Midbrain (tissue), 1 donor: Measurements from ENCODE around the gene CRYAA.
A peak's percentile ranks its signal among the peaks of the same experiment; 100 is the strongest.
"Not testable (repeated sequence)": the region's sequence is repeated elsewhere in the genome, so short reads cannot be mapped to it uniquely, and the experiment has no call there.

Experiments
- DNase-seq: peaks from one replicate; lab custom pipeline; 2025; lab: John Stamatoyannopoulos, UW

Gene CRYAA

GRCh38 chr21:43177043-43177906 is 8.5 kb downstream of the CRYAA start:
- DNase-seq: not testable (repeated sequence)

DNA sequence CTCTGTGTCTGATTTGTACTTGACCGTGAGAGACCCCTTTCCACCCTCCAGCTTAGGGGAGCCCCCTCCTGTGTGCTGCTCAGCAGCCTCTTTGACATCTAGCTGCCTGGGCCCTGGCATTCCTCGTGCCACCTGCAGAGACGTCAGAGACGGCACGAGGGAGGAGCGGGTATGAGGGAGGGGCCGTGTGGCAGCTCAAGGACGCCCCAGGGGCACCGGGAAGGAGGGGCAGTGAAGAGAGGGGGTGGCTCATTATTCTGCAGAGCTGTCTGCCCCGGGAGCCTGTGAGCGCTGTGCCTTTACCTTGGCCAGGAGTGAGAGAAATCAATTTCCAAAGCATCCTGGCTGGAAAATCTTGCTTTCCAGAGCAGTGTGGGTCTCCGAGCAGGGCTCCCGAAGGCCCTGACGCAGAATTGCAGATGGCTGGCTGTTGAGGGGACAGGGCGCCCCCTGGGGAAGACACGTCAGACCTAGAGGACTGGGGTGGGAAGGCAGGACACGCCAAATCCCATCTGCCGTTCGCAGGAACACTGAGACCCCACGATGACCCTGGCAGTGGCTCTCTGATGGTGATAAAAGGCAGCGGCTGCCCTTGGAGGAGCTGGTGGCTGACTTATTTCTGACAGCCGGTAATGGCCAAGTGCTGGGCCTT is 9.5 kb downstream of the CRYAA start:
- not testable (repeated sequence) for DNase-seq

- not testable (repeated sequence) for DNase-seq
These were observed 12.2 kb downstream of the CRYAA start for GRCh38 chr21:43181033-43181432.

GRCh38 chr21:43187268-43187667 is 18.5 kb downstream of the CRYAA start:
- DNase-seq: not testable (repeated sequence)

GRCh38 chr21:43187715-43188114 is 18.9 kb downstream of the CRYAA start:
- DNase-seq: no peak

GRCh38 chr21:43188181-43188580 is 19.4 kb downstream of the CRYAA start:
- DNase-seq: no peak

DNA sequence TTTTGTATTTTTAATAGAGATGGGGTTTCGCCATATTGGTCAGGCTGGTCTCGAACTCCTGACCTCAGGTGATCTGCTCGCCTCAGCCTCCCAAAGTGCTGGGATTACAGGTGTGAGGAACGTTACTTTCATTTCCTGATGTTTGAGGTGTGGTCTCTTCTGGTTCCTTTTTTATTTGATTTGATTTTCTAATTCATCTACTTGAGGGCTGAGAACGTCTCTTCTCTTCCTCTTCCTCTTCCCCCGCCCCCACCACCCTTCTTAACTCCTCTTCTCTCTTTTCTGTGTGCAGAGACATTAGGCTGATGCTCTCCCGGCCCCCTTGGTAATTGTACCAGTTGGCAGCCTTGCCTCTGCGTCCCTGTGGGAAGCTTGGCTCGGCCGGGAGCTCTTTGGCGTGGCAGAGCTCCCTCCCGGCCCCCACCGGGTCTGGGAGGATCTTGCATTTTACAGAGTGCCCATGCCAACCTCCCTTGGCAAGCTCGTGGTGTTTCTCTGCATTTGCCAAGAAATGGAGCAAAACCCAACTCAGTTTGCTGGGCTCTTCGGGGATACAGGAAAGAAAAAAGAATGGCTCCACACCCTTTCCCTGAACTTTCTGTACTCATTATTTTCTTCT is 19.9 kb downstream of the CRYAA start:
- peak; percentile 81 for DNase-seq

- DNase-seq: no peak
These were observed 21.1 kb downstream of the CRYAA start for GRCh38 chr21:43189936-43190335.

DNA sequence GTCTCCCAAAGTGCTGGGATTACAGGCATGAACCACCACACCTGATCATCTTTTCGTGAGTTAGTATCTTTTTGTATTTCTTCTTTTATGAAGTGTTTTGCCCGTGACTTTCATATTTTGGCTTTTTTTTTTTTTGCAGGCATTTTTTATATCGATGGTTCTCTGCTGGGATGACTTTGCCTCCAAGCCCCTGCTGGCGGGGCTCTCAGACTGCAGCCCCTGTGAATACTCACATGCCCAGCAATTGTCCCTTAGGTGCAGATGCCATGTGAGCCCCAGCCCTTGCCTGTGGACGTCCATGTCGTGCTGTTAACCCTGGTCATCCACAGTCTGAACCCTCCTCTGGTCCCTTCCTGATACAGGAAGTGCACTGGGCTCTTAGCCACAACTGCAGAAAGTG is 21.7 kb downstream of the CRYAA start:
- DNase-seq: no peak

- no peak for DNase-seq
These were observed 22.1 kb downstream of the CRYAA start for GRCh38 chr21:43190951-43191350.

- DNase-seq: no peak
These were observed 22.7 kb downstream of the CRYAA start for GRCh38 chr21:43191521-43191920.

GRCh38 chr21:43191971-43192370 is 23.2 kb downstream of the CRYAA start:
- DNase-seq: no peak

GRCh38 chr21:43192501-43193081 is 23.8 kb downstream of the CRYAA start:
- DNase-seq: no peak

DNA sequence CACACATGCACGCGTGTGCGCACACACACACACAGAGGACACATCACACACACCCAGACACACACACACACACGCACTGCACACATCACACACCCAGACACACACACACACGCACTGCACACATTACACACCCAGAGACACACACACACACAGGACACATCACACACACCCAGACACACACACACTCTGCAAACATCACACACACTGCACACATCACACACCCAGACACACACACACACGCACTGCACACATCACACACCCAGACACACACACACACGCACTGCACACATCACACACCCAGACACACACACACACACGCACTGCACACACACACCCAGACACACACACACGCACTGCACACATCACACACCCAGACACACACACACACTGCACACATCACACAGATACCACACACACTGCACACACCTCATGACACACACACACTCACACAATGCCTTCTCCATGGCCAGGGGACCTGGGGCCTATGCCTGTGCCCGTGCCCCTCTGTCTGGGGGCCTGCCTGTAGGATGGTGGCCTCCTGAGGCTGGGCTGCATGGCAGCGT is 24.4 kb downstream of the CRYAA start:
- no peak for DNase-seq

- DNase-seq: no peak
These were observed 25.0 kb downstream of the CRYAA start for GRCh38 chr21:43193651-43194302.

GRCh38 chr21:43194303-43195120 is 25.7 kb downstream of the CRYAA start:
- DNase-seq: no peak

- DNase-seq: no peak
These were observed 26.6 kb downstream of the CRYAA start for GRCh38 chr21:43195121-43196021.

- no peak for DNase-seq
These were observed 28.0 kb downstream of the CRYAA start for GRCh38 chr21:43196826-43197225.

DNA sequence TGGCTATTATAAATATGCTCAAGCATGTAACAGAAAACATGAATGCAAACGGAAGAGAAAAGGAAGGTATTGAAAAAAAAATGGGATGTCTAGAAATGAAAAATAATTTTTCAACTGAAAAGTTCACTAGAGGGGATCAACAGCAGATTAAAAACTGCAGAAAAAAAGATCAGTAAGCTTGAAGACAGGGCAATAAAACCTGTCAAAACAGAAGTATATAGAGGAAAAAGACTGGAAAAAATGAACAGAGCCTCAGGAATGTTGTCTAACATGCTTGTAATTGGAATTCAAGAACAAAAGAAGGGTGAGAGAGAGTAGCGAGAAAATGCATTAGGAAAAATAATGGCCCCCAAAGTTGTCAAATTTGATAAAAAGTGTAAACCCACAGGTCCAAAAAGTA is 29.6 kb downstream of the CRYAA start:
- DNase-seq: no peak

GRCh38 chr21:43201491-43201890 is 32.7 kb downstream of the CRYAA start:
- no peak for DNase-seq
